Esophagus squamous epithelium (tissue), 4 donors: ENCODE results near the gene FOXL1.

Experiments
- POLR2A ChIP-seq, 4 donors: fragments of 450-650 bp; IDR thresholded peaks; one replicate each; pipeline ENCODE4 v1.6.1; 2017; ENCODE audit warnings: antibody characterized with exemption in 4 of 4, mild to moderate bottlenecking in 4 of 4, moderate library complexity in 3 of 4
- TF ChIP-seq, protein P1 (sequence below), 6 experiments: fragments of 450-650 bp in 4 of 6; fragments of 200-600 bp in 2 of 6; sonication (generic) in 2 of 6; IDR thresholded peaks; one replicate each; pipeline ENCODE4 v1.5.1; 2016 to 2019; ENCODE audit warnings: antibody characterized with exemption in 6 of 6, mild to moderate bottlenecking in 4 of 6, moderate library complexity in 4 of 6

DNA sequence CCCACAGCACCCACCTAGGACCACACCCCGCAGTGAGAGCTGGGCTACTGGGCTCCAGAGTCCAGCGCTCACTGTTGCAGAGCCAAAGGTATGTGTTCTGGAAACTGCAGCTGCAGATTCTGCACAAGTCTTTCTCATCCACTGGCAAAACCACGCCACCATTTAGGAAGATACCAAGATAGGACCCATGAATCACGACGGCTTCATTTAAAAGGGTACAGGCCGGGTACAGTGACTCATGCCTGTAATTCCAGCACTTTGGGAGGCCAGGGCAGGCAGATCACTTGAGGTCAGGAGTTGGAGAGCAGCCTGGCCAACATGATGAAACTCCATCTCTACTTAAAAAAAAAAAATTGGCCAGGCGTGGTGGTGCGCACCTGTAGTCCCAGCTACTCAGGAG lies 49.2 kb upstream of the FOXL1 start:
- TF ChIP-seq, protein P1, sequence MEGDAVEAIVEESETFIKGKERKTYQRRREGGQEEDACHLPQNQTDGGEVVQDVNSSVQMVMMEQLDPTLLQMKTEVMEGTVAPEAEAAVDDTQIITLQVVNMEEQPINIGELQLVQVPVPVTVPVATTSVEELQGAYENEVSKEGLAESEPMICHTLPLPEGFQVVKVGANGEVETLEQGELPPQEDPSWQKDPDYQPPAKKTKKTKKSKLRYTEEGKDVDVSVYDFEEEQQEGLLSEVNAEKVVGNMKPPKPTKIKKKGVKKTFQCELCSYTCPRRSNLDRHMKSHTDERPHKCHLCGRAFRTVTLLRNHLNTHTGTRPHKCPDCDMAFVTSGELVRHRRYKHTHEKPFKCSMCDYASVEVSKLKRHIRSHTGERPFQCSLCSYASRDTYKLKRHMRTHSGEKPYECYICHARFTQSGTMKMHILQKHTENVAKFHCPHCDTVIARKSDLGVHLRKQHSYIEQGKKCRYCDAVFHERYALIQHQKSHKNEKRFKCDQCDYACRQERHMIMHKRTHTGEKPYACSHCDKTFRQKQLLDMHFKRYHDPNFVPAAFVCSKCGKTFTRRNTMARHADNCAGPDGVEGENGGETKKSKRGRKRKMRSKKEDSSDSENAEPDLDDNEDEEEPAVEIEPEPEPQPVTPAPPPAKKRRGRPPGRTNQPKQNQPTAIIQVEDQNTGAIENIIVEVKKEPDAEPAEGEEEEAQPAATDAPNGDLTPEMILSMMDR (IDR thresholded peaks at IDR 0.05): no peak
- no peak for TF ChIP-seq POLR2A (IDR thresholded peaks at IDR 0.05)
